WERI-Rb-1 (cell line): ENCODE measurements around the gene SLC9C1.

Source experiments
- DNase-seq: peaks from one replicate; pipeline ENCODE4 v3.0.0-alpha.2; 2020
- H3K27ac ChIP-seq: fragments of 250-450 bp; sonication (Bioruptor Pico); 2 replicates; pipeline ENCODE4 v1.5.1; 2020; ENCODE audit warnings: mild to moderate bottlenecking, moderate library complexity
- H3K27me3 ChIP-seq: fragments of 250-450 bp; sonication (Bioruptor Pico); 2 replicates; pipeline ENCODE4 v1.5.1; 2021; ENCODE audit warnings: mild to moderate bottlenecking, low read depth, moderate library complexity; ENCODE audit not compliant: insufficient read depth, severe bottlenecking
- H3K36me3 ChIP-seq: fragments of 250-450 bp; sonication (Bioruptor Pico); 2 replicates; pipeline ENCODE4 v1.5.1; 2020; ENCODE audit warnings: mild to moderate bottlenecking, moderate library complexity
- H3K4me3 ChIP-seq: 2 replicates; pipeline ENCODE4 v1.5.1; 2011; ENCODE audit warnings: low read depth, mild to moderate bottlenecking, control low read depth, low read length
- H3K9me3 ChIP-seq: fragments of 250-450 bp; sonication (Bioruptor Pico); 2 replicates; pipeline ENCODE4 v1.5.1; 2021; ENCODE audit warnings: mild to moderate bottlenecking, moderate library complexity; ENCODE audit not compliant: severe bottlenecking
- TF ChIP-seq, protein P1 (sequence below): IDR thresholded peaks from 2 replicates; pipeline ENCODE4 v1.5.1; 2011; ENCODE audit warnings: low read depth, mild to moderate bottlenecking, control low read depth, inconsistent platforms, low read length

Gene SLC9C1

GRCh38 chr3:112175037-112175436, 119.0 kb downstream of the SLC9C1 start:
- Histone ChIP-seq H3K27ac (no peak overlapping the region), H3K4me3 (no peak overlapping the region), H3K27me3 (peaks cover 10% of the 10 kb centered on the region), H3K36me3 (no peaks in the 10 kb centered on the region), H3K9me3 (peaks cover 4% of the 10 kb centered on the region)
- no peak for DNase-seq
- TF ChIP-seq, protein P1, sequence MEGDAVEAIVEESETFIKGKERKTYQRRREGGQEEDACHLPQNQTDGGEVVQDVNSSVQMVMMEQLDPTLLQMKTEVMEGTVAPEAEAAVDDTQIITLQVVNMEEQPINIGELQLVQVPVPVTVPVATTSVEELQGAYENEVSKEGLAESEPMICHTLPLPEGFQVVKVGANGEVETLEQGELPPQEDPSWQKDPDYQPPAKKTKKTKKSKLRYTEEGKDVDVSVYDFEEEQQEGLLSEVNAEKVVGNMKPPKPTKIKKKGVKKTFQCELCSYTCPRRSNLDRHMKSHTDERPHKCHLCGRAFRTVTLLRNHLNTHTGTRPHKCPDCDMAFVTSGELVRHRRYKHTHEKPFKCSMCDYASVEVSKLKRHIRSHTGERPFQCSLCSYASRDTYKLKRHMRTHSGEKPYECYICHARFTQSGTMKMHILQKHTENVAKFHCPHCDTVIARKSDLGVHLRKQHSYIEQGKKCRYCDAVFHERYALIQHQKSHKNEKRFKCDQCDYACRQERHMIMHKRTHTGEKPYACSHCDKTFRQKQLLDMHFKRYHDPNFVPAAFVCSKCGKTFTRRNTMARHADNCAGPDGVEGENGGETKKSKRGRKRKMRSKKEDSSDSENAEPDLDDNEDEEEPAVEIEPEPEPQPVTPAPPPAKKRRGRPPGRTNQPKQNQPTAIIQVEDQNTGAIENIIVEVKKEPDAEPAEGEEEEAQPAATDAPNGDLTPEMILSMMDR: no peak

- TF ChIP-seq, protein P1: no peak
- Histone ChIP-seq H3K27ac (no peak overlapping the region), H3K9me3 (peaks cover 4% of the 10 kb centered on the region), H3K36me3 (no peaks in the 10 kb centered on the region), H3K27me3 (peaks cover 9% of the 10 kb centered on the region), H3K4me3 (no peak overlapping the region)
- no peak for DNase-seq
Measured at GRCh38 chr3:112171144-112171543, 122.9 kb downstream of the SLC9C1 start.

- H3K36me3 ChIP-seq: no peaks in the 10 kb centered on the region
- H3K27me3 ChIP-seq: peaks cover 5% of the 10 kb centered on the region
- H3K4me3 ChIP-seq: no peak overlapping the region
- DNase-seq: no peak
- TF ChIP-seq, protein P1: no peak
- H3K27ac ChIP-seq: no peak overlapping the region
- H3K9me3 ChIP-seq: peaks cover 4% of the 10 kb centered on the region
Measured at GRCh38 chr3:112170046-112170445, 124.0 kb downstream of the SLC9C1 start.

- DNase-seq: no peak
- Histone ChIP-seq H3K36me3 (no peaks in the 10 kb centered on the region), H3K4me3 (no peak overlapping the region), H3K27me3 (no peaks in the 10 kb centered on the region), H3K9me3 (no peaks in the 10 kb centered on the region), H3K27ac (no peak overlapping the region)
- TF ChIP-seq, protein P1: no peak
Measured at GRCh38 chr3:112167758-112168157, 126.3 kb downstream of the SLC9C1 start.

DNA sequence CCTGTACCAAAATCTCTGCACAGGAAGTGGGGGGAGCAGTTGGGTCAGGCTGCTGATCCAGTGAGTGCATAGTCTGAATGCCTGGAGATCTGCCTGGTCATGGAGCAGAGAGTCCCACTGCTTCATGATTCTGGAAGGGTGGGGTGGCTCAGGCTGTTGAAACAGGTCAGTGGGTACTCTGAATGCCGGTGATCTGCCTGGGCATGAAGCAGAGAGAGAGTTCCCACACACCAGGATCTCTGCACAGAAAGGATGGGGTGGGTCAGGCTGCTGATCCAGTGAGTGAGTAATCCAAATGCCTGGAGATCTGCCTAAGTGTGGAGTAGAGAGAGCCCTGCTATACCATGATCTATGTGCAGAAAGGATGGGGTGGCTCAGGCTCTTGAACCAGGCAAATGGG, 144.9 kb downstream of the SLC9C1 start:
- DNase-seq: no peak
- Histone ChIP-seq H3K36me3 (no peaks in the 10 kb centered on the region), H3K4me3 (no peak overlapping the region), H3K27me3 (no peaks in the 10 kb centered on the region), H3K9me3 (peaks cover 6% of the 10 kb centered on the region), H3K27ac (no peak overlapping the region)
- TF ChIP-seq, protein P1: no peak

DNA sequence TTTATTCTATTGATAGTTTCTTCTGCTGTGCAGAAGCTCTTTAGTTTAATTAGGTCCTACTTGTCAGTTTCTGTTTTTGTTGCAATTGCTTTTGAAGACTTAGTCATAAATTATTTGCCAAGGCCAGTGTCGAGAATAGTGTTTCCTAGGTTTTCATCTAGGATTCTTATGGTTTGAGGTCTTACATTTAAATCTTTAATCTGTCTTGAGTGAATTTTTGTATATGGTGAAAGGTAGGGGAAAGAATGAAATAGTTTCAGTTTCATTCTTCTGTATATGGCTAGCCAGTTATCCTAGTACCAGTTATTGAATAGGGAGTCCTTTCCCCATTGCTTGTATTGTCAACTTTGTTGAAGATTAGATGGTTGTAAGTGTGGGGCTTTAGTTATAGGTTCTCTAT, 150.3 kb downstream of the SLC9C1 start:
- H3K36me3 ChIP-seq: no peaks in the 10 kb centered on the region
- no peaks in the 10 kb centered on the region for H3K27me3 ChIP-seq
- H3K27ac ChIP-seq: no peak overlapping the region
- H3K4me3 ChIP-seq: no peak overlapping the region
- H3K9me3 ChIP-seq: peaks cover 2% of the 10 kb centered on the region
- no peak for DNase-seq
- TF ChIP-seq, protein P1: no peak
